Mesenchymal stem cell (in vitro differentiated cells and primary cell): ENCODE results near the gene CMSS1.
A peak's percentile ranks its signal among the peaks of the same experiment; 100 is the strongest.

Source experiments
- DNase-seq: peaks from one replicate; pipeline ENCODE4 v3.0.0-alpha.2; 2013
- H2AFZ ChIP-seq: one replicate; pipeline ENCODE4 v1.6.1; 2013; ENCODE audit warnings: low read depth, mild to moderate bottlenecking, control low read depth, inconsistent platforms, low read length, moderate library complexity
- H2AK5ac ChIP-seq: 2 replicates; pipeline ENCODE4 v1.6.1; 2013; ENCODE audit warnings: low read length, moderate library complexity, mild to moderate bottlenecking, inconsistent platforms; ENCODE audit not compliant: severe bottlenecking
- H2BK120ac ChIP-seq: one replicate; pipeline ENCODE4 v1.6.1; 2013; ENCODE audit warnings: low read depth, mild to moderate bottlenecking, inconsistent platforms, low read length, moderate library complexity
- H2BK12ac ChIP-seq, 2 experiments: one replicate each; pipeline ENCODE4 v1.6.1; 2013; ENCODE audit warnings: inconsistent platforms in 2 of 2, low read length in 2 of 2, mild to moderate bottlenecking in 2 of 2, moderate library complexity in 2 of 2, control low read depth in 1 of 2
- H2BK15ac ChIP-seq: one replicate; pipeline ENCODE4 v1.6.1; 2013; ENCODE audit warnings: mild to moderate bottlenecking, low read depth, inconsistent platforms; ENCODE audit not compliant: poor library complexity, severe bottlenecking
- H2BK5ac ChIP-seq: 2 replicates; pipeline ENCODE4 v1.6.1; 2013; ENCODE audit warnings: low read depth, mild to moderate bottlenecking, low read length, control low read depth, inconsistent platforms; ENCODE audit not compliant: poor library complexity, severe bottlenecking
- H3K14ac ChIP-seq, 2 experiments: one replicate each; pipeline ENCODE4 v1.6.1; 2013; ENCODE audit warnings: inconsistent platforms in 2 of 2, low read length in 2 of 2, control low read depth in 1 of 2, mild to moderate bottlenecking in 1 of 2, moderate library complexity in 1 of 2
- H3K18ac ChIP-seq, 2 experiments: one replicate each; pipeline ENCODE4 v1.6.1; 2013; ENCODE audit warnings: inconsistent platforms in 2 of 2, low read length in 2 of 2, control low read depth in 1 of 2, low read depth in 1 of 2, mild to moderate bottlenecking in 1 of 2
- H3K23ac ChIP-seq, 2 experiments: one replicate each; pipeline ENCODE4 v1.6.1; 2013; ENCODE audit warnings: inconsistent platforms in 2 of 2, low read length in 2 of 2, mild to moderate bottlenecking in 2 of 2, moderate library complexity in 2 of 2, control low read depth in 1 of 2
- H3K27ac ChIP-seq: 2 replicates; pipeline ENCODE4 v1.5.1; 2013; ENCODE audit warnings: mild to moderate bottlenecking, moderate library complexity, low read length, control low read depth, inconsistent platforms; ENCODE audit not compliant: poor library complexity, severe bottlenecking
- H3K27me3 ChIP-seq, 2 experiments: 2 replicates each; pipeline versions ENCODE4 v1.6.1 to v1.7.0; 2013; ENCODE audit warnings: low read length in 2 of 2, mild to moderate bottlenecking in 2 of 2, moderate library complexity in 2 of 2, control low read depth in 1 of 2, inconsistent platforms in 1 of 2; ENCODE audit not compliant: control insufficient read depth in 1 of 2, insufficient read depth in 1 of 2
- H3K36me3 ChIP-seq, 2 experiments: 2 replicates each; pipeline versions ENCODE4 v1.6.1 to v1.7.0; 2013; ENCODE audit warnings: low read length in 2 of 2, control low read depth in 1 of 2, inconsistent platforms in 1 of 2, low read depth in 1 of 2, mild to moderate bottlenecking in 1 of 2; ENCODE audit not compliant: insufficient read depth in 2 of 2, control insufficient read depth in 1 of 2
- H3K4ac ChIP-seq, 2 experiments: one replicate each; pipeline ENCODE4 v1.6.1; 2013; ENCODE audit warnings: inconsistent platforms in 2 of 2, low read length in 2 of 2, mild to moderate bottlenecking in 2 of 2, moderate library complexity in 2 of 2, control low read depth in 1 of 2, low read depth in 1 of 2
- H3K4me1 ChIP-seq: 2 replicates; pipeline ENCODE4 v1.6.1; 2013; ENCODE audit warnings: low read depth, low read length, control low read depth; ENCODE audit not compliant: control insufficient read depth, insufficient read depth
- H3K4me2 ChIP-seq: 2 replicates; pipeline ENCODE4 v1.6.1; 2013; ENCODE audit warnings: low read length, mild to moderate bottlenecking, inconsistent platforms; ENCODE audit not compliant: poor library complexity, severe bottlenecking
- H3K4me3 ChIP-seq, 2 experiments: 2 replicates each; pipeline versions ENCODE4 v1.5.1 to v1.7.0; 2013; ENCODE audit warnings: low read length in 2 of 2, mild to moderate bottlenecking in 2 of 2, control low read depth in 1 of 2, low read depth in 1 of 2; ENCODE audit not compliant: insufficient read depth in 1 of 2
- H3K79me1 ChIP-seq: replicated peaks from 2 replicates; pipeline ENCODE4 v1.6.1; 2013; ENCODE audit warnings: mild to moderate bottlenecking, control low read depth, low read length, inconsistent platforms; ENCODE audit not compliant: poor library complexity, severe bottlenecking
- H3K9ac ChIP-seq: 2 replicates; pipeline ENCODE4 v1.7.0; 2013; ENCODE audit warnings: mild to moderate bottlenecking, low read length, moderate library complexity
- H3K9me3 ChIP-seq: 2 replicates; pipeline ENCODE4 v1.7.0; 2013; ENCODE audit warnings: mild to moderate bottlenecking, low read length; ENCODE audit not compliant: control insufficient read depth
- H4K8ac ChIP-seq: one replicate; pipeline ENCODE4 v1.6.1; 2013; ENCODE audit warnings: inconsistent platforms, mild to moderate bottlenecking, low read length, moderate library complexity
- H4K91ac ChIP-seq: one replicate; pipeline ENCODE4 v1.6.1; 2013; ENCODE audit warnings: mild to moderate bottlenecking, low read length, inconsistent platforms
- WGBS: methylation state at CpG from one replicate; pipeline ENCODE4 v1.1.7; 2013; ENCODE audit warnings: mixed read lengths; 5-methylcytosine and 5-hydroxymethylcytosine counted together

CMSS1 gene

DNA sequence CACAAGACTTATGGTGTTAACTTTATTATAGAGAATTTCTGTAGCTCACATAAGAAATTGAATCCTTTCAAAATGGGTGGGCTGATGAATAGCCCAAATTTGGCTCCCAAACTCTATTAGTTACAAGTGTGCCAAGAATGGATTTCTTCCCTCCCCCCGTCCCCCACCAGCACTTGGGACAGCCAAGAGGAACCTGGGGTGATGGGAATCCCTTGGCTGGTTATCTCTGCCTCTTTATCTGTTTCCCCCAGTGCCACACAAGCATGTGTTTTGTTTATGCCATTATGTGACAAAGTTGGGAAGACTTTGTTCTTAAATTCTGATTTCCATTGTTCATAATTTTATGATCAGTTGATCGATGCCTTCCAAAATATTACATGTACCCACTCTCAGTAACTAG, 28.3 kb downstream of the CMSS1 start:
- Histone ChIP-seq H2AFZ (no peak overlapping the region), H2BK5ac (no peak overlapping the region), H4K8ac (no peak overlapping the region), H3K4me3 (no peak overlapping the region), H3K79me1 (peaks cover 12% of the 10 kb centered on the region), H3K27me3 (no peaks in the 10 kb centered on the region), H3K23ac (no peak overlapping the region), H3K9me3 (no peaks in the 10 kb centered on the region), H3K4me1 (peaks cover 5% of the 10 kb centered on the region), H2BK15ac (no peak overlapping the region), H3K9ac (peak overlapping the region; percentile 86), H2BK120ac (no peak overlapping the region), H3K18ac (peak overlapping the region in 1 of 2 experiments; percentile 34), H3K4me2 (no peak overlapping the region), H4K91ac (no peak overlapping the region), H3K4ac (peak overlapping the region in 1 of 2 experiments; percentile 37), H3K27ac (no peak overlapping the region), H3K14ac (no peak overlapping the region), H2BK12ac (no peak overlapping the region), H3K36me3 (peaks cover 12 to 31% of the 10 kb centered on the region in 2 experiments), H2AK5ac (peak overlapping the region; percentile 39)
- 100% methylated on average over 2 of the region's 2 CpGs for WGBS
- no peak for DNase-seq

GRCh38 chr3:99846477-99847160, 29.0 kb downstream of the CMSS1 start:
- no peak overlapping the region for H3K27ac ChIP-seq
- no peak overlapping the region for H2BK15ac ChIP-seq
- H4K91ac ChIP-seq: no peak overlapping the region
- H2BK5ac ChIP-seq: no peak overlapping the region
- no peak overlapping the region for H3K23ac ChIP-seq
- 49% methylated on average over 5 of the region's 6 CpGs for WGBS
- H3K14ac ChIP-seq: no peak overlapping the region
- H3K9me3 ChIP-seq: no peaks in the 10 kb centered on the region
- no peaks in the 10 kb centered on the region for H3K27me3 ChIP-seq
- no peak overlapping the region for H3K4ac ChIP-seq
- peak; percentile 91 for DNase-seq
- no peak overlapping the region for H2AK5ac ChIP-seq
- no peak overlapping the region for H2BK12ac ChIP-seq
- no peak overlapping the region for H2AFZ ChIP-seq
- H3K4me3 ChIP-seq: no peak overlapping the region
- no peak overlapping the region for H2BK120ac ChIP-seq
- H3K36me3 ChIP-seq: peaks cover 12 to 37% of the 10 kb centered on the region in 2 experiments
- no peak overlapping the region for H4K8ac ChIP-seq
- peak overlapping the region; percentile 86 for H3K9ac ChIP-seq
- no peak overlapping the region for H3K18ac ChIP-seq
- H3K4me1 ChIP-seq: peaks cover 5% of the 10 kb centered on the region
- peaks cover 12% of the 10 kb centered on the region for H3K79me1 ChIP-seq
- H3K4me2 ChIP-seq: no peak overlapping the region

DNA sequence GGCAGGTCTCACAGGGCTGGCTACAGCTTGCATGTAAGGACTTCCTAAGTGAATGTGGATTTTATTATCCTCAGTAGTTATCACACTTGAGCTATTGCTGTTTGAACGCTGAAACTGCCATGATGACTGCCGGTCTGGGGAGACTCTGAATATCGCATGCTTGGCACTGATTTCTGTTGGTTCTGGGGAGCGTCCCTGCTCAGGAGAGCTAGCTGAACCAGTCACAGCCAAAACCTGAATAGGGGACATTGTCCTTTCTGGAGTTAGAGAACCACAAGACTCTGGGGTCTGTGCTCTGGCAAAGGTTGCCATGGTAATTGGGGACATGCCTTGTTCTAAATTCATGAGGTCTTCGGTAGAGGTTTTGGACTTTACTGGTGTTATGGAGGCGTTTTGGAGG, 30.8 kb downstream of the CMSS1 start:
- Histone ChIP-seq H2AFZ (no peak overlapping the region), H4K8ac (no peak overlapping the region), H2AK5ac (no peak overlapping the region), H2BK120ac (no peak overlapping the region), H3K36me3 (peaks cover 12 to 45% of the 10 kb centered on the region in 2 experiments), H3K23ac (no peak overlapping the region), H3K9ac (no peak overlapping the region), H3K18ac (no peak overlapping the region), H3K79me1 (peaks cover 10% of the 10 kb centered on the region), H2BK15ac (no peak overlapping the region), H3K4ac (no peak overlapping the region), H3K27ac (no peak overlapping the region), H3K27me3 (no peaks in the 10 kb centered on the region), H3K14ac (no peak overlapping the region), H3K4me3 (no peak overlapping the region), H3K9me3 (no peaks in the 10 kb centered on the region), H3K4me1 (peaks cover 5% of the 10 kb centered on the region), H2BK5ac (no peak overlapping the region), H4K91ac (no peak overlapping the region), H2BK12ac (no peak overlapping the region), H3K4me2 (no peak overlapping the region)
- no peak for DNase-seq
- 95% methylated on average over 6 of the region's 6 CpGs for WGBS

DNA sequence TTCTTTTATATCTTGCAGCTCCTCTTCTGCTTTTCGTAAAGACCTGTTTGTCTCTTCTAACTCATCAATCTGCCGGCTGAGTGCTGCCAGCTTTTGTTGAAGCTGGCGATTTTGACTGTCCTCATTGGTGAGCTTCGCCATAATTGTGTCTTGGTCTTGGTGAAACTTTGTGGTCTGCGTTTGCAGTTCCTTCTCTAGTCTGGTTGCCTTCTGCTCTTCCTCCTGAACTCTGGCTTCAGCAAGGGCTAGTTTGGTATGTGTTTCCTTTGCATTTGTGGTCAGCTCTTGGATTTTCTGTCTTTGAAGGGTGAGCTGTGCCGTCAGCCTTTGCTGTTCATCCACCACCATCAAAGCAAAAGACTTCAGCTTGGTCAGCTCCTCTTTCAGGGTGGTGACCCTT, 32.9 kb downstream of the CMSS1 start:
- Histone ChIP-seq H3K4me1 (no peaks in the 10 kb centered on the region), H3K36me3 (peaks cover 12 to 62% of the 10 kb centered on the region in 2 experiments), H4K8ac (no peak overlapping the region), H2BK15ac (no peak overlapping the region), H3K14ac (no peak overlapping the region), H2AK5ac (no peak overlapping the region), H3K4me3 (no peak overlapping the region), H3K9ac (no peak overlapping the region), H3K9me3 (no peaks in the 10 kb centered on the region), H2BK120ac (no peak overlapping the region), H3K18ac (no peak overlapping the region), H2BK5ac (no peak overlapping the region), H3K4ac (no peak overlapping the region), H3K27me3 (no peaks in the 10 kb centered on the region), H2BK12ac (no peak overlapping the region), H2AFZ (no peak overlapping the region), H3K4me2 (no peak overlapping the region), H3K23ac (no peak overlapping the region), H4K91ac (no peak overlapping the region), H3K27ac (no peak overlapping the region), H3K79me1 (peaks cover 11% of the 10 kb centered on the region)
- 92% methylated on average over 6 of the region's 6 CpGs for WGBS
- no peak for DNase-seq
